GM12878 (cell line): ENCODE data around the gene SV2B. TPM values are rescaled to one million over a fixed set of nuclear protein-coding genes. Genes with fewer than 3 reads are reported as not detected.

Experiments
- ATAC-seq: fragments of 200-7000 bp; cut with Tn5 transposase; 3 replicates; pipeline ENCODE4 v1.9.1; 2020; ENCODE audit warnings: mild to moderate bottlenecking, moderate library complexity
- BruUV-seq: library from RNA; stranded (reverse); fragments of 400-500 nt; replicated peaks from 2 replicates; lab custom pipeline; 2021; lab: Mats Ljungman, UMichigan
- CTCF ChIA-PET: fragments of 300-600 bp; sonication (Branson Sonifier 250); formaldehyde crosslinking; extraction: SDS; loops from one replicate; lab custom pipeline; 2021; ENCODE audit warnings: inconsistent platforms; lab: Yijun Ruan, JAX
- POLR2A ChIA-PET: fragments of 350-600 bp; formaldehyde crosslinking; extraction: SDS; loops from one replicate; lab custom pipeline; 2021; ENCODE audit warnings: inconsistent platforms; lab: Charles Lee
- RAD21 ChIA-PET: fragments of 300-600 bp; sonication (Branson Sonifier 250); formaldehyde crosslinking; loops from one replicate; lab custom pipeline; 2023; ENCODE audit warnings: antibody characterized with exemption; ENCODE audit not compliant: unreplicated experiment; lab: Charles Lee
- SMC1A ChIA-PET: fragments of 300-600 bp; sonication (Branson Sonifier 250); formaldehyde crosslinking; loops from one replicate; lab custom pipeline; 2023; ENCODE audit not compliant: unreplicated experiment, uncharacterized antibody; lab: Charles Lee
- DNase-seq: peaks from one replicate; pipeline ENCODE4 v3.0.0-alpha.2; 2011; ENCODE audit warnings: low read depth, low spot score
- FAIRE-seq: peaks from 3 replicates; lab custom pipeline; 2011; peaks lifted over from hg19 to GRCh38; lab: Jason Lieb, UNC
- H2AFZ ChIP-seq: 2 replicates; pipeline ENCODE4 v1.6.0; 2011; ENCODE audit warnings: low read depth, low read length, control low read depth; ENCODE audit not compliant: control insufficient read depth
- H3K27ac ChIP-seq: 2 replicates; pipeline ENCODE4 v1.5.1; 2011; ENCODE audit warnings: control low read depth; ENCODE audit not compliant: control insufficient read depth, insufficient read depth
- H3K27me3 ChIP-seq, 2 experiments: replicated peaks in 1 of 2; 2 replicates each; pipeline versions ENCODE4 v1.6.0 to v1.6.1; 2011; ENCODE audit warnings: low read length in 1 of 2; ENCODE audit not compliant: control insufficient read depth in 2 of 2, insufficient read depth in 2 of 2
- H3K36me3 ChIP-seq, 2 experiments: 2 replicates each; pipeline ENCODE4 v1.5.1; 2011; ENCODE audit warnings: low read length in 1 of 2; ENCODE audit not compliant: control insufficient read depth in 2 of 2, insufficient read depth in 2 of 2
- H3K4me1 ChIP-seq: 2 replicates; pipeline ENCODE4 v1.6.1; 2011; ENCODE audit warnings: mild to moderate bottlenecking, low read length, moderate library complexity, mixed read lengths; ENCODE audit not compliant: control insufficient read depth, insufficient read depth
- H3K4me2 ChIP-seq: 2 replicates; pipeline ENCODE4 v1.6.0; 2011; ENCODE audit warnings: control low read depth; ENCODE audit not compliant: control insufficient read depth, insufficient read depth
- H3K4me3 ChIP-seq: fragments of 200-600 bp; sonication (generic); 2 replicates; pipeline ENCODE4 v1.5.1; 2016
- H3K79me2 ChIP-seq: 2 replicates; pipeline ENCODE4 v1.6.0; 2011; ENCODE audit warnings: low read length; ENCODE audit not compliant: control insufficient read depth, insufficient read depth
- H3K9ac ChIP-seq: 2 replicates; pipeline ENCODE4 v1.8.0; 2011; ENCODE audit warnings: low read length, control low read depth, mixed read lengths; ENCODE audit not compliant: control insufficient read depth, insufficient read depth
- H3K9me3 ChIP-seq: replicated peaks from 3 replicates; pipeline ENCODE4 v1.5.1; 2011; ENCODE audit warnings: mild to moderate bottlenecking, low read length; ENCODE audit not compliant: control insufficient read depth, insufficient read depth
- H4K20me1 ChIP-seq: 2 replicates; pipeline ENCODE4 v1.6.0; 2011; ENCODE audit not compliant: control insufficient read depth, insufficient read depth
- CHD1 ChIP-seq: IDR thresholded peaks from 2 replicates; pipeline ENCODE4 v1.6.1; 2012; ENCODE audit warnings: low read depth, low read length, improper control_type of control experiment
- EZH2 ChIP-seq: IDR thresholded peaks from 2 replicates; pipeline ENCODE4 v1.6.1; 2012; ENCODE audit warnings: low read depth, mild to moderate bottlenecking, control low read depth, inconsistent platforms, low read length, borderline replicate concordance; ENCODE audit not compliant: control insufficient read depth
- MXI1 ChIP-seq: fragments of 150-350 bp; IDR thresholded peaks from 2 replicates; pipeline ENCODE4 v1.6.1; 2011; ENCODE audit warnings: low read depth, mild to moderate bottlenecking, inconsistent platforms, low read length, improper control_type of control experiment
- POU2F2 ChIP-seq: IDR thresholded peaks from 3 replicates; pipeline ENCODE4 v1.6.1; 2011; ENCODE audit warnings: low read depth, mild to moderate bottlenecking, low read length, borderline replicate concordance
- RB1 ChIP-seq: fragments of 450-650 bp; formaldehyde crosslinking; IDR thresholded peaks from 2 replicates; pipeline ENCODE4 v1.6.1; 2017; ENCODE audit warnings: mild to moderate bottlenecking, borderline replicate concordance
- SMAD5 ChIP-seq: IDR thresholded peaks from 2 replicates; pipeline ENCODE4 v1.6.1; 2016; ENCODE audit warnings: antibody characterized with exemption, low read depth
- SREBF2 ChIP-seq: IDR thresholded peaks from 2 replicates; pipeline ENCODE4 v1.6.1; 2012; ENCODE audit warnings: mild to moderate bottlenecking, low read length
- WGBS: methylation state at CpG from one replicate; pipeline ENCODE4 v1.1.6; 2016; ENCODE audit warnings: low lambda C conversion rate; ENCODE audit not compliant: insufficient replicate concordance, insufficient coverage; ENCODE audit errors: missing lambda C conversion rate; 5-methylcytosine and 5-hydroxymethylcytosine counted together
- in situ Hi-C: fragments of 300-500 bp; cut with MboI; formaldehyde crosslinking; loops from 9 replicates; pipeline ENCODE4 v1.14.3; 2018; ENCODE audit warnings: mixed read lengths
- intact Hi-C: fragments of 100-400 bp; cut with micrococcal nuclease; formaldehyde crosslinking; loops from one replicate; pipeline ENCODE4 v1.14.2; 2022; ENCODE audit not compliant: unreplicated experiment
- polyA plus RNA-seq, 11 experiments: library from polyadenylated mRNA; depleted of rRNA in 4 of 11; unstranded in 6 of 11; stranded (reverse) in 5 of 11; fragments of >200 nt; fragmentation: Nextera tagmentation in 4 of 11; fragmentation: Illumina TruSeq in 1 of 11; extraction: Ambion mirVana in 4 of 11; extraction: Trizol in 1 of 11; gene quantifications; 1 replicate in 1 of 11; 2 replicates in 10 of 11; pipeline versions ENCODE4 v1.2.1 to v1.2.3, GENCODE V29; 2011 to 2016; ENCODE audit warnings: inconsistent platforms in 2 of 11, missing spikeins in 2 of 11, low read depth in 1 of 11
- total RNA-seq, 4 experiments: library from RNA; depleted of rRNA in 3 of 4; stranded (reverse); fragments of >200 nt in 3 of 4; fragmentation: Illumina TruSeq in 1 of 4; extraction: Trizol in 1 of 4; gene quantifications; 2 replicates each; pipeline versions ENCODE4 v1.2.1 to v1.2.3, GENCODE V29; 2013 to 2021
- TF ChIP-seq, protein P1 (sequence below), 3 experiments: IDR thresholded peaks in 2 of 3; conservative IDR thresholded peaks in 1 of 3; 2 replicates each; pipeline ENCODE4 v1.5.1; 2011; ENCODE audit warnings: low read depth in 3 of 3, low read length in 3 of 3, mild to moderate bottlenecking in 3 of 3, control low read depth in 2 of 3, moderate library complexity in 2 of 3, inconsistent platforms in 1 of 3, mixed read lengths in 1 of 3; ENCODE audit not compliant: control insufficient read depth in 2 of 3, insufficient read depth in 1 of 3; ENCODE audit errors: extremely low read depth in 1 of 3

The SV2B gene
- total and polyA plus RNA-seq, 10 of the 15 experiments (the other 5 are each of a cell fraction or from before 2014, with no cell fraction given): 0.03 to 1.7 (median 1.3) TPM

DNA sequence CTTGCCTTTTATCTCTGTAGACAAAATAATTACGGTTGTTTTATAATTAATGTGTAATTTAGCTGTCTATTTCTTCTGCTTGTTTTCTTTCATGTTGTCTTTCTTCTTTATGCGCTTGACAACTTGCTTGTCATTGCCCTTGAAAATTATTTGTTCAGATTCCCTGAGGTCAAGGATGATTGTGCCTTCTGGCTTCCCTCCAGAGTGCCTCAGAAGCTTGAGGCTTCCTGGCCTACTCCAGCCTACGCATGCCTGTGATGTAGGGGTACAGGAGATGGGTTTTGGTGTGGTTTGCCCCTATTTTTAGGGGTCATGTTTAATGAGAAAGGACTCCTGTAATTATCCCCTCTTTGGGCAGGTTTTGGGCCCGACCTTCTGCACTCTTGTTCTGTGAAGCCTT is 231.5 kb downstream of the SV2B start:
- no peak overlapping the region for H3K27ac ChIP-seq
- no peaks in the 10 kb centered on the region for H3K79me2 ChIP-seq
- DNase-seq: no peak
- POLR2A ChIA-PET: no interaction called here
- BruUV-seq: no TSS peak
- H3K9ac ChIP-seq: no peak overlapping the region
- ATAC-seq: no peak
- H3K9me3 ChIP-seq: no peaks in the 10 kb centered on the region
- WGBS: 40% methylated on average over 4 of the region's 4 CpGs
- H3K4me1 ChIP-seq: no peaks in the 10 kb centered on the region
- TF ChIP-seq MXI1 (no peak), SREBF2 (no peak), SMAD5 (no peak), RB1 (no peak), EZH2 (no peak), POU2F2 (no peak), CHD1 (no peak)
- TF ChIP-seq, protein P1, sequence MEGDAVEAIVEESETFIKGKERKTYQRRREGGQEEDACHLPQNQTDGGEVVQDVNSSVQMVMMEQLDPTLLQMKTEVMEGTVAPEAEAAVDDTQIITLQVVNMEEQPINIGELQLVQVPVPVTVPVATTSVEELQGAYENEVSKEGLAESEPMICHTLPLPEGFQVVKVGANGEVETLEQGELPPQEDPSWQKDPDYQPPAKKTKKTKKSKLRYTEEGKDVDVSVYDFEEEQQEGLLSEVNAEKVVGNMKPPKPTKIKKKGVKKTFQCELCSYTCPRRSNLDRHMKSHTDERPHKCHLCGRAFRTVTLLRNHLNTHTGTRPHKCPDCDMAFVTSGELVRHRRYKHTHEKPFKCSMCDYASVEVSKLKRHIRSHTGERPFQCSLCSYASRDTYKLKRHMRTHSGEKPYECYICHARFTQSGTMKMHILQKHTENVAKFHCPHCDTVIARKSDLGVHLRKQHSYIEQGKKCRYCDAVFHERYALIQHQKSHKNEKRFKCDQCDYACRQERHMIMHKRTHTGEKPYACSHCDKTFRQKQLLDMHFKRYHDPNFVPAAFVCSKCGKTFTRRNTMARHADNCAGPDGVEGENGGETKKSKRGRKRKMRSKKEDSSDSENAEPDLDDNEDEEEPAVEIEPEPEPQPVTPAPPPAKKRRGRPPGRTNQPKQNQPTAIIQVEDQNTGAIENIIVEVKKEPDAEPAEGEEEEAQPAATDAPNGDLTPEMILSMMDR (IDR thresholded peaks at IDR 0.05 in 2 of 3, conservative IDR thresholded peaks at IDR 0.05 in 1 of 3; ENCODE audit: control insufficient read depth in 2 of 3, extremely low read depth in 1 of 3, insufficient read depth in 1 of 3, low read depth in 3 of 3, low read length in 3 of 3): no peak
- no peaks in the 10 kb centered on the region for H3K27me3 ChIP-seq
- RAD21 ChIA-PET: no interaction called here
- CTCF ChIA-PET: interaction anchor here (0.5 to 1.6 kb wide), 3 partner anchors 10 to 310 kb away, joined by 3 to 4 read pairs (median 3); no protein-coding TSS in a partner anchor
- in situ Hi-C loops (no loop called here), intact Hi-C loops (no loop called here)
- SMC1A ChIA-PET: no interaction called here
- H3K4me3 ChIP-seq: no peak overlapping the region
- H3K36me3 ChIP-seq: no peaks in the 10 kb centered on the region
- H3K4me2 ChIP-seq: no peak overlapping the region
- no peaks in the 10 kb centered on the region for H4K20me1 ChIP-seq
- no peak for FAIRE-seq
- no peak overlapping the region for H2AFZ ChIP-seq
